Omental fat pad (tissue), 4 donors: ENCODE measurements around the gene ASIC5. TPM values are rescaled to one million over a fixed set of nuclear protein-coding genes. Genes with fewer than 3 reads are reported as not detected.

ENCODE experiments used
- ATAC-seq: fragments of 150-250 bp; one replicate; pipeline ENCODE4 v1.9.1; 2016; ENCODE audit warnings: mild to moderate bottlenecking, moderate library complexity; ENCODE audit not compliant: low FRiP score
- DNase-seq: peaks from one replicate; pipeline ENCODE4 v3.0.0-alpha.2; 2019; ENCODE audit warnings: low spot score
- total RNA-seq, 4 donors: library from RNA; depleted of rRNA; stranded (reverse); fragments of >200 nt; gene quantifications; one replicate each; pipeline ENCODE4 v1.1.0, GENCODE V29; 2016
- TF ChIP-seq, protein P1 (sequence below), 3 donors: fragments of 450-650 bp; IDR thresholded peaks; one replicate each; pipeline ENCODE4 v1.5.1; 2016 to 2017; ENCODE audit warnings: antibody characterized with exemption in 3 of 3, mild to moderate bottlenecking in 3 of 3, moderate library complexity in 2 of 3

Gene ASIC5
- total RNA-seq, 4 donors from 2014 or later, result not detected

DNA sequence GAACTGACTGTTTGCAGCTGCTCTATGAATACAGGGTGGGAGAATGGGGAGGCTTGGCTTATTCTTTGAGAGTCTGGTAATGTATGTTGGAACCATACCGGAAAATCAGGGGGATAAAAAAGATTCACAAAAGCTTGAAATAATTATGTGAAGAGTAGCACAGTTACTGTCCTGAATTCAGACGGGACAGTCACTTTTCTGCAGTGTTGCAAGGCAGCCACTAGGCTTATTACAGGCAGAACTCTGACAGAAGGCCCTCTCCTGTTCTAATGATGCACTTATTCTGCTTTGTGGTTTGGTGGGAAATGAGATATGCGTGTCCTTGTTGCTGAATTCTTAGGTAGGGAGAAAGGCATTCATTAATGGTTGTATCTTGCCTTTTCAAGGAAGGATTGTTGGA, 70.1 kb downstream of the ASIC5 start:
- TF ChIP-seq, protein P1, sequence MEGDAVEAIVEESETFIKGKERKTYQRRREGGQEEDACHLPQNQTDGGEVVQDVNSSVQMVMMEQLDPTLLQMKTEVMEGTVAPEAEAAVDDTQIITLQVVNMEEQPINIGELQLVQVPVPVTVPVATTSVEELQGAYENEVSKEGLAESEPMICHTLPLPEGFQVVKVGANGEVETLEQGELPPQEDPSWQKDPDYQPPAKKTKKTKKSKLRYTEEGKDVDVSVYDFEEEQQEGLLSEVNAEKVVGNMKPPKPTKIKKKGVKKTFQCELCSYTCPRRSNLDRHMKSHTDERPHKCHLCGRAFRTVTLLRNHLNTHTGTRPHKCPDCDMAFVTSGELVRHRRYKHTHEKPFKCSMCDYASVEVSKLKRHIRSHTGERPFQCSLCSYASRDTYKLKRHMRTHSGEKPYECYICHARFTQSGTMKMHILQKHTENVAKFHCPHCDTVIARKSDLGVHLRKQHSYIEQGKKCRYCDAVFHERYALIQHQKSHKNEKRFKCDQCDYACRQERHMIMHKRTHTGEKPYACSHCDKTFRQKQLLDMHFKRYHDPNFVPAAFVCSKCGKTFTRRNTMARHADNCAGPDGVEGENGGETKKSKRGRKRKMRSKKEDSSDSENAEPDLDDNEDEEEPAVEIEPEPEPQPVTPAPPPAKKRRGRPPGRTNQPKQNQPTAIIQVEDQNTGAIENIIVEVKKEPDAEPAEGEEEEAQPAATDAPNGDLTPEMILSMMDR (IDR thresholded peaks at IDR 0.05), result no peak
- no peak for DNase-seq
- ATAC-seq, result no peak

DNA sequence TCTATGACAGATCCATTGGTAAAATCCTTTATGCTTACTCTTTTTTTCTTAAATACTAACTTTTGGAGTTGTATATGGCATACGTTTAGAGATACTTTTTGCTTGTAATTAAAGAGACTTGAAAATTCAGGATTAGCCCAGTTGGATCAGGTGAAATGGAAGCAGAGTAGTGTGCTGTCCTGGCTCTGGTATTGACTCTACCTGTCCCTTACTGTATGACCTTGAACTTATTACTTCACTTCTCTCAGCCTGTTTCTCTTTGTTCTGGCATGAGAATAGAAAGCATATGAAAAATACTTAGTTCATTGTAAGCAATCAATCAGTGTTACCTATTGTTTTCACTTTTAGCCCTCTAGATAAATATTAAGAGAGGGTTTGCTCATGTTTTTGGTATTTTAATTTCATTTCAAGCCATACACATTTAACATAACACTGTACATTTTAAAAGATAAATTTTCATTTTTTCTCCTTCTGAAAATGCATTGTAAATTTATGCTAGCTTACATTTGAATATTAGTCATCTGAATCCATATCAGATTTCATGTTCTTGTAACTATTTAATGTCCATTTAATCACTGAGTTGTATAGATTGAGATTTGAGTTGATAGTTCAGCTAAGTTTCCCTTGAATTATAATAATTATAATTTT, 71.4 kb downstream of the ASIC5 start:
- no peak for DNase-seq
- TF ChIP-seq, protein P1 (IDR thresholded peaks at IDR 0.05), result no peak
- no peak for ATAC-seq

DNA sequence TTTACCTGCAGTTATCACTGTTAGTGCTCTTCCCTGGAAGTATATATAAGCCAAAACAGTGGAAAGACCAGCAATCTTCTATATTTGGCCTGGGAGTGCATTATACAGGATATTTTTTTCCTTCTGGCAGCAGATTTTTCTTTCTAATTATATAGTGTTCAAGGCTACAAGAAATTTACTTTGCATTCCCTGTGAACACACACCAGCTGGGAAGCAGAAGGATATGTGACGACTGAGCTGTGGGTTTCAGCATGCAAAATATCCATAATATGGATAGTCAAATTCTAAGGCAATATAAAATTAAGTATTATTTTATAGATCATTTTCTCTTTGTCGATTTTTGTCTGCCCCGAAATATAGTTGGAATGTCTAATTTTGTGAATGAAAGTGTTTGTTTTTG, 76.1 kb downstream of the ASIC5 start:
- ATAC-seq, result no peak
- DNase-seq, result no peak
- TF ChIP-seq, protein P1 (IDR thresholded peaks at IDR 0.05), result no peak

DNA sequence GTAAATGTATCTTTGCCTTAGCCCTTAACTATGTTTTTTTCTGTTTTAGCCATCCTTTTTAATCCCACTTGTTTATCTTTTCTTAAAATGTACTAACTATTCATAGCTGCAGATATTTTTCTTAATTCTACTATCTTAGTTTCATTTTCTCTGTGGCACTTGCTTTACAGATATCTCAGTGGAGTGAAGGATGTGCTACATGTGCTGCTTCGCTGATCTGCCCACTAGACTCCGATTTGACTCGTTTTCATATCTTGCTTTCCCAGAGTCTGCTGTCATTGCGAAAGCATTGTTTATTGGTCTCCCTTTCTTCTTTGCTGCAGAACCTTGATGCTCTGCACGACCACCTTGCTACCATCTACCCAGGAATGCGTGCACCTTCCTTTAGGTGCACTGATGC, 76.7 kb downstream of the ASIC5 start:
- no peak for DNase-seq
- TF ChIP-seq, protein P1 (IDR thresholded peaks at IDR 0.05), result no peak
- no peak for ATAC-seq

DNA sequence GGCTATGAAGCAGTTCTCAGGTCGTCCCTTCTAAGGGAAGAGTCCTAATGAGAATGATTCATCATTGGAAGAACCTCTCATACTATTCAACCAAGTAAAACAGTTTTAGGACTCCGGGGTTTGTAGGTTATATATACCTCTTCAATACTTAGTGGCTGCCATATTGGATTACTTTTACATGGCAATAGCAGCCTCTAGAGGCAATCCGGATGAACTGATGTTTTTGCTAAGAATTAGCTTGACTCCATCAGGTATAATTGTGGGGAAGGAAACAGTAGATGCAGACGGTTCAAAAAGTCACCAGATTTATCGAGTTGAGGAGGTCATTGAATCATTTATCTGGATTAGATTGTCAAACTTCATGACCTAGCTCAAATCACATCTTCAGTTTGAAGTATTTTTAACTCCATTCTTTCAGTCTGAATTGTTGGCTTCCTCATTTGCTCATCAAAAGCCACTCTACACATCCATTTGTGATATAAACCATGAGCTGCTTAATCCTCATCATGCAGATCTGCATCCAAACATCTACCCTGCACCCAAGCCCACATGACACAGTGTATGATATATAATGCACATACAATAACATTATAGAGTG, 78.9 kb downstream of the ASIC5 start:
- peak; percentile 71 for ATAC-seq
- TF ChIP-seq, protein P1 (IDR thresholded peaks at IDR 0.05), result peak in 1 of 3 donors; percentile 34
- DNase-seq, result no peak

DNA sequence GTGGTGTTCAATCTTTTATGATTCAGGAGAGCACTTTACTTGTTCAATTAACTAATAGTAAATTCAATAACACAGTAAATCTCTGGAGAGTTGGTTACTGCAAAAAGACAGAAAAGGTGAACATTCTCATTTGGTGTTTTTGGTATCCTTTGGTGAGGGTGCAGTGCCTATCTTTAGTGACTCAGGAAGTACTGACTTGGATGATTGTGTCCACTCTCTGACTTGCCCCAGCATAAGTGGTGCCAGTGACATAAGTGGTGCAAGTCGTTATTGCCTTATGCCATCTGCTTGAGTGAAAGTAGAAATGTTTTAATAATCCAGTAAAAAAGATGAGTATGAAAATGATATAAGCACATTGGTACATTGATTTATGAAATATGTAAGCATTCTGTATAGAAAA, 80.2 kb downstream of the ASIC5 start:
- ATAC-seq, result no peak
- TF ChIP-seq, protein P1 (IDR thresholded peaks at IDR 0.05), result no peak
- DNase-seq, result no peak

DNA sequence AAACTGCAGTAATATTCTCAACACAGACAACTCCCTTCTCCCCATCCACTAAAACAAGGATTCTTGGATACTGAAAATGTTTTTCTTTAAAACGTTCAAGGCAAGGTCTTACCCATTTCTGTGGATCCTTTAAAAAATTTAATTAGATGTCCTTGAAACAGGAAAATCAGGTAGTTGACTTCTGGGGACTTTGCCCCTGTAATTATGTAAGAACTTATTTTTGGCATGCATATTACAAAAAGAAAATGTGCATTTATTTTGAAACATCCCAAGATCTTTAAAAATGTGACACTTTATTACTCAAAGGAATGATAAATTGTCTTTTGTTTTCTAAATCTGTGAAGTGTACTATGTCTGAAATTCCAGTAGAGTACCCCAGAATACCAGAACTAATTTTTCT, 81.4 kb downstream of the ASIC5 start:
- TF ChIP-seq, protein P1 (IDR thresholded peaks at IDR 0.05), result no peak
- no peak for ATAC-seq
- no peak for DNase-seq
